Activated CD8-positive, alpha-beta memory T cell treated with anti-CD3 and anti-CD28 coated beads for 1 hour (primary cell): ENCODE results near the gene RNPS1.

ENCODE experiments used
- DNase-seq, 2 donors: peaks; one replicate each; pipeline ENCODE4 v3.0.0-alpha.2; 2020; ENCODE audit warnings: low read depth in 1 of 2; ENCODE audit errors: extremely low read depth in 1 of 2

RNPS1 gene

GRCh38 chr16:2267913-2268666 is at the start of gene RNPS1:
Gene RNPS1 (minus strand): TSS chr16:2268126. CDS start chr16:2264643, 3,483 bp downstream.
- peak; percentile 88 to 95 for DNase-seq

- no peak for DNase-seq
Measured at GRCh38 chr16:2317231-2318020, 49.5 kb upstream of the RNPS1 start.

- DNase-seq = no peak
Measured at GRCh38 chr16:2308089-2308962, 40.4 kb upstream of the RNPS1 start.

- no peak for DNase-seq
Measured at GRCh38 chr16:2299915-2300192, 31.9 kb upstream of the RNPS1 start.

GRCh38 chr16:2299121-2299914 is 31.4 kb upstream of the RNPS1 start:
- no peak for DNase-seq

- no peak for DNase-seq
Measured at GRCh38 chr16:2298621-2299020, 30.7 kb upstream of the RNPS1 start.

- DNase-seq = no peak
Measured at GRCh38 chr16:2297506-2297860, 29.6 kb upstream of the RNPS1 start.

- no peak for DNase-seq
Measured at GRCh38 chr16:2296661-2297505, 29.0 kb upstream of the RNPS1 start.

GRCh38 chr16:2295056-2295798 is 27.3 kb upstream of the RNPS1 start:
- no peak for DNase-seq

- DNase-seq = no peak
Measured at GRCh38 chr16:2292221-2292620, 24.3 kb upstream of the RNPS1 start.

- no peak for DNase-seq
Measured at GRCh38 chr16:2289282-2289681, 21.4 kb upstream of the RNPS1 start.

GRCh38 chr16:2288726-2289125 is 20.8 kb upstream of the RNPS1 start:
- no peak for DNase-seq

- DNase-seq = no peak
Measured at GRCh38 chr16:2287916-2288547, 20.1 kb upstream of the RNPS1 start.

GRCh38 chr16:2286550-2286949 is 18.6 kb upstream of the RNPS1 start:
- no peak for DNase-seq

GRCh38 chr16:2285731-2286191 is 17.8 kb upstream of the RNPS1 start:
- no peak for DNase-seq

- no peak for DNase-seq
Measured at GRCh38 chr16:2284797-2285576, 17.1 kb upstream of the RNPS1 start.

GRCh38 chr16:2284001-2284770 is 16.3 kb upstream of the RNPS1 start:
- DNase-seq = no peak
